SU-DHL-6 (cell line): ENCODE measurements around the gene DIS3L2.

ENCODE experiments used
- H2AFZ ChIP-seq: fragments of 200-600 bp; sonication (generic); 2 replicates; pipeline ENCODE4 v1.6.1; 2014; ENCODE audit warnings: low read depth, mild to moderate bottlenecking, moderate library complexity, mixed read lengths, antibody characterized with exemption, low read length; ENCODE audit not compliant: severe bottlenecking
- H3F3A ChIP-seq: fragments of 200-600 bp; shearing (Covaris generic); 2 replicates; pipeline ENCODE4 v1.6.0; 2016; ENCODE audit warnings: antibody characterized with exemption, mild to moderate bottlenecking; ENCODE audit not compliant: insufficient read depth
- H3K27ac ChIP-seq: fragments of 200-600 bp; sonication (generic); 2 replicates; pipeline ENCODE4 v1.5.1; 2016; ENCODE audit warnings: low read depth, mild to moderate bottlenecking, low read length, moderate library complexity, mixed read lengths
- H3K27me3 ChIP-seq: fragments of 200-600 bp; sonication (generic), shearing (Covaris generic); 2 replicates; pipeline ENCODE4 v1.6.0; 2014; ENCODE audit warnings: mild to moderate bottlenecking, low read length
- H3K36me3 ChIP-seq: fragments of 200-600 bp; sonication (generic); 2 replicates; pipeline ENCODE4 v1.6.1; 2014; ENCODE audit warnings: mild to moderate bottlenecking, low read length, mixed read lengths
- H3K4me2 ChIP-seq: fragments of 300-600, 200-600 bp; shearing (Covaris generic), sonication (generic); 2 replicates; pipeline ENCODE4 v1.6.0; 2014; ENCODE audit warnings: low read length, low read depth, mild to moderate bottlenecking; ENCODE audit not compliant: poor library complexity, severe bottlenecking
- H3K4me3 ChIP-seq: fragments of 200-600 bp; sonication (generic); 2 replicates; pipeline ENCODE4 v1.5.1; 2014; ENCODE audit warnings: antibody characterized with exemption, low read length, mild to moderate bottlenecking, mixed read lengths; ENCODE audit not compliant: insufficient read depth, poor library complexity, severe bottlenecking
- H3K79me2 ChIP-seq: fragments of 200-600 bp; sonication (generic); 2 replicates; pipeline ENCODE4 v1.6.1; 2014; ENCODE audit warnings: mild to moderate bottlenecking, low read length, moderate library complexity; ENCODE audit not compliant: insufficient read depth
- H3K9ac ChIP-seq: fragments of 200-600 bp; sonication (generic); 2 replicates; pipeline ENCODE4 v1.7.0; 2014; ENCODE audit warnings: mild to moderate bottlenecking, low read length
- H3K9me2 ChIP-seq: fragments of 200-600 bp; sonication (generic); replicated peaks from 2 replicates; pipeline ENCODE4 v1.6.1; 2014; ENCODE audit warnings: low read length; ENCODE audit not compliant: insufficient read depth
- H3K9me3 ChIP-seq: fragments of 200-600 bp; sonication (generic); 2 replicates; pipeline ENCODE4 v1.6.1; 2014; ENCODE audit warnings: low read length, mixed read lengths; ENCODE audit not compliant: insufficient read depth
- H4K20me1 ChIP-seq: fragments of 200-600 bp; sonication (generic); 2 replicates; pipeline ENCODE4 v1.6.1; 2014; ENCODE audit warnings: low read depth, mild to moderate bottlenecking, antibody characterized with exemption, low read length, moderate library complexity, mixed read lengths
- EZH2phosphoT487 ChIP-seq: fragments of 200-600 bp; sonication (generic), shearing (Covaris generic); conservative IDR thresholded peaks from 2 replicates; pipeline ENCODE4 v1.6.1; 2018; ENCODE audit warnings: mild to moderate bottlenecking, antibody characterized with exemption, low read length, moderate library complexity, mixed read lengths
- TF ChIP-seq, protein P1 (sequence below): fragments of 200-600 bp; sonication (generic); IDR thresholded peaks from one replicate; pipeline ENCODE4 v1.5.1; 2017; ENCODE audit warnings: antibody characterized with exemption, mild to moderate bottlenecking, low read length, moderate library complexity; ENCODE audit not compliant: insufficient read depth, poor library complexity, severe bottlenecking

Gene DIS3L2

DNA sequence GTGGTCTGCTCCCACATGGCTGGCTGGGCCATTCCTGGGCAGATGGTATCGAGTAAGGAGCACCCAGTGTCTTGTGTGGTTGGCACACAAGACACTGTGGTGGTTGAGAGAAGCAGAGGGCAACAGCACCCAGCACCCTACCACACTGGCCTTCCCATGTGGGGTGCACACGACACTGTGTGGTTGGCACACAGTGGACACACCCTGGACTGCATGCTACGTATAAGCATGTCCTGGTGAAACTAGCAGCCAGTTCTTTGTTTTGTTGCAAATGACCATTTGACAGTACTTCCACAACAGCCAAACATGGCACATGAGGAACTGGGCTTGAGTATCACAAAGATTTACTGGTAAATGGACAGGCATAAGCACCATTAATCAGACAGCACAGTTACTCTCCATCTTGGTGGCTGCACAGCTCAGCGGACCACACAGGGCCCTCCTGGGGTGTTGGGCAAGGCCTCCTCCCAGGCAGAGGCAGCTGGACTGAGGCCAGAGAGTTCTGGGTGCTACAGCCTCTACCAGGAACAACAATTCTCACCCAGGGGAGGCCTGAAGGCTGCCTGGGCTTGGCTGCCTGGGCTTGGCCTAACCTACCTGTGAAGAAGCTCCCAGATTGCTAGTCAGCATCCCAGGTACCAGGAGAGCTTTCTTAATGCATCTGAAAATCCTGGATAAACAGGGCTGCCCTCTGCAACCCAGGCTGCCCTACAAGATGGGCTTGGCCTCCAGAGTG is 357.7 kb downstream of the DIS3L2 start:
- no peak for TF ChIP-seq EZH2phosphoT487
- TF ChIP-seq, protein P1, sequence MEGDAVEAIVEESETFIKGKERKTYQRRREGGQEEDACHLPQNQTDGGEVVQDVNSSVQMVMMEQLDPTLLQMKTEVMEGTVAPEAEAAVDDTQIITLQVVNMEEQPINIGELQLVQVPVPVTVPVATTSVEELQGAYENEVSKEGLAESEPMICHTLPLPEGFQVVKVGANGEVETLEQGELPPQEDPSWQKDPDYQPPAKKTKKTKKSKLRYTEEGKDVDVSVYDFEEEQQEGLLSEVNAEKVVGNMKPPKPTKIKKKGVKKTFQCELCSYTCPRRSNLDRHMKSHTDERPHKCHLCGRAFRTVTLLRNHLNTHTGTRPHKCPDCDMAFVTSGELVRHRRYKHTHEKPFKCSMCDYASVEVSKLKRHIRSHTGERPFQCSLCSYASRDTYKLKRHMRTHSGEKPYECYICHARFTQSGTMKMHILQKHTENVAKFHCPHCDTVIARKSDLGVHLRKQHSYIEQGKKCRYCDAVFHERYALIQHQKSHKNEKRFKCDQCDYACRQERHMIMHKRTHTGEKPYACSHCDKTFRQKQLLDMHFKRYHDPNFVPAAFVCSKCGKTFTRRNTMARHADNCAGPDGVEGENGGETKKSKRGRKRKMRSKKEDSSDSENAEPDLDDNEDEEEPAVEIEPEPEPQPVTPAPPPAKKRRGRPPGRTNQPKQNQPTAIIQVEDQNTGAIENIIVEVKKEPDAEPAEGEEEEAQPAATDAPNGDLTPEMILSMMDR = no peak
- Histone ChIP-seq H3K4me3 (no peak overlapping the region), H4K20me1 (no peaks in the 10 kb centered on the region), H2AFZ (no peak overlapping the region), H3K79me2 (no peaks in the 10 kb centered on the region), H3K27me3 (no peaks in the 10 kb centered on the region), H3K27ac (no peak overlapping the region), H3K9me3 (no peaks in the 10 kb centered on the region), H3K9me2 (no peaks in the 10 kb centered on the region), H3F3A (no peaks in the 10 kb centered on the region), H3K9ac (no peak overlapping the region), H3K36me3 (no peaks in the 10 kb centered on the region), H3K4me2 (no peak overlapping the region)

- no peaks in the 10 kb centered on the region for H3K9me2 ChIP-seq
- no peak overlapping the region for H3K4me2 ChIP-seq
- H3K36me3 ChIP-seq = no peaks in the 10 kb centered on the region
- H2AFZ ChIP-seq = no peak overlapping the region
- no peaks in the 10 kb centered on the region for H4K20me1 ChIP-seq
- no peak overlapping the region for H3K27ac ChIP-seq
- H3K79me2 ChIP-seq = no peaks in the 10 kb centered on the region
- no peak overlapping the region for H3K4me3 ChIP-seq
- no peaks in the 10 kb centered on the region for H3K9me3 ChIP-seq
- H3K9ac ChIP-seq = no peak overlapping the region
- H3F3A ChIP-seq = no peaks in the 10 kb centered on the region
- TF ChIP-seq, protein P1 = no peak
- no peak for TF ChIP-seq EZH2phosphoT487
- H3K27me3 ChIP-seq = no peaks in the 10 kb centered on the region
Observed at GRCh38 chr2:232319803-232320442, 358.4 kb downstream of the DIS3L2 start.

DNA sequence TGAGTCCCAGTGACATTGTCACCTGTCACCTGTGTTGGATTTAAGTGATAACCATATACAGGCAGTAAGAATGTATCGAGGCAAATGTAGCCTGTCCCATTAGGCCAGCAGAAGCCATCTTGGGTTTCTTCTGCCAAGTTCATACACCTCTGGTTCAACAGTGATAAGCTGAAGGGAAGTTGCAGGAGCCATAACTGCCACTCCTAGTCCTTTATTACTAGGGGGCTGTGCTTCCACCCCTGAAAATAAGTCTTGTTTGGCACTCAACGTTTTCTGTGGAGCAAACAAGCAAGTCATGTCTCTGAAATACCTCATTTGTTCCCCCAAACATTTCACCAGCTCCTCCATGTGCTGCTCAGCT is 358.9 kb downstream of the DIS3L2 start:
- Histone ChIP-seq H3K4me3 (no peak overlapping the region), H3K9me2 (no peaks in the 10 kb centered on the region), H4K20me1 (no peaks in the 10 kb centered on the region), H3F3A (no peaks in the 10 kb centered on the region), H3K9me3 (no peaks in the 10 kb centered on the region), H3K27me3 (no peaks in the 10 kb centered on the region), H2AFZ (no peak overlapping the region), H3K27ac (no peak overlapping the region), H3K4me2 (no peak overlapping the region), H3K36me3 (no peaks in the 10 kb centered on the region), H3K9ac (no peak overlapping the region), H3K79me2 (no peaks in the 10 kb centered on the region)
- no peak for TF ChIP-seq EZH2phosphoT487
- TF ChIP-seq, protein P1 = no peak
